RCC 7860 (cell line): ENCODE measurements around the gene ARHGAP32.
A peak's percentile ranks its signal among the peaks of the same experiment; 100 is the strongest.

ENCODE experiments used
- DNase-seq: peaks from one replicate; pipeline ENCODE4 v3.0.0-alpha.2; 2015; ENCODE audit warnings: low spot score
- FAIRE-seq: peaks from 2 replicates; lab custom pipeline; 2012; peaks lifted over from hg19 to GRCh38; lab: Jason Lieb, UNC

The ARHGAP32 gene

GRCh38 chr11:129117595-129118350 lies 74.4 kb downstream of the ARHGAP32 start:
- DNase-seq (peak; percentile 45), FAIRE-seq (peak; percentile 77)

GRCh38 chr11:129115652-129116586 lies 76.2 kb downstream of the ARHGAP32 start:
- peak; percentile 42 for FAIRE-seq
- DNase-seq = peak; percentile 33

GRCh38 chr11:129109701-129110100 lies 82.4 kb downstream of the ARHGAP32 start:
- DNase-seq (no peak), FAIRE-seq (no peak)

GRCh38 chr11:129106788-129107187 lies 85.3 kb downstream of the ARHGAP32 start:
- DNase-seq (no peak), FAIRE-seq (no peak)

GRCh38 chr11:129102756-129103155 lies 89.4 kb downstream of the ARHGAP32 start:
- no peak for DNase-seq
- FAIRE-seq = no peak

GRCh38 chr11:129102225-129102624 lies 89.9 kb downstream of the ARHGAP32 start:
- DNase-seq (no peak), FAIRE-seq (no peak)

- no peak for FAIRE-seq
- DNase-seq = no peak
Observed at GRCh38 chr11:129093283-129093682, 98.8 kb downstream of the ARHGAP32 start.

GRCh38 chr11:129090056-129090455 lies 102.1 kb downstream of the ARHGAP32 start:
- no peak for FAIRE-seq
- no peak for DNase-seq

- DNase-seq (no peak), FAIRE-seq (no peak)
Observed at GRCh38 chr11:129089279-129089678, 102.8 kb downstream of the ARHGAP32 start.

GRCh38 chr11:129086976-129087375 lies 105.1 kb downstream of the ARHGAP32 start:
- FAIRE-seq = no peak
- no peak for DNase-seq

GRCh38 chr11:129077191-129077590 lies 114.9 kb downstream of the ARHGAP32 start:
- FAIRE-seq (no peak), DNase-seq (no peak)

- FAIRE-seq (no peak), DNase-seq (no peak)
Observed at GRCh38 chr11:129075757-129076156, 116.4 kb downstream of the ARHGAP32 start.

- no peak for FAIRE-seq
Observed at GRCh38 chr11:129067454-129067853, 124.7 kb downstream of the ARHGAP32 start.

GRCh38 chr11:129066229-129066628 lies 125.9 kb downstream of the ARHGAP32 start:
- FAIRE-seq (no peak), DNase-seq (no peak)

More at GRCh38 chr11:129067454-129067853, 124.7 kb downstream of the ARHGAP32 start:
- DNase-seq = no peak

- no peak for FAIRE-seq
- no peak for DNase-seq
Observed at GRCh38 chr11:129063118-129063517, 129.0 kb downstream of the ARHGAP32 start.

GRCh38 chr11:129061492-129062230 lies 130.5 kb downstream of the ARHGAP32 start:
- DNase-seq (peak; percentile 58), FAIRE-seq (peak; percentile 92)

- FAIRE-seq = no peak
Observed at GRCh38 chr11:129056916-129057315, 135.2 kb downstream of the ARHGAP32 start.

GRCh38 chr11:129055196-129055595 lies 136.9 kb downstream of the ARHGAP32 start:
- DNase-seq = no peak
- FAIRE-seq = no peak

More at GRCh38 chr11:129056916-129057315, 135.2 kb downstream of the ARHGAP32 start:
- DNase-seq = no peak

GRCh38 chr11:129048911-129049310 lies 143.2 kb downstream of the ARHGAP32 start:
- no peak for DNase-seq
- FAIRE-seq = no peak

- no peak for FAIRE-seq
- DNase-seq = no peak
Observed at GRCh38 chr11:129045150-129045549, 147.0 kb downstream of the ARHGAP32 start.

- no peak for FAIRE-seq
Observed at GRCh38 chr11:129042503-129042902, 149.6 kb downstream of the ARHGAP32 start.

More at GRCh38 chr11:129042503-129042902, 149.6 kb downstream of the ARHGAP32 start:
- no peak for DNase-seq
